Thymus (tissue), 11 donors: ENCODE measurements around the gene PDPK1. TPM values are rescaled to one million over a fixed set of nuclear protein-coding genes. Genes with fewer than 3 reads are reported as not detected.
"Not testable (repeated sequence)": the region's sequence is repeated elsewhere in the genome, so short reads cannot be mapped to it uniquely, and the experiment has no call there.

ENCODE experiments used
- DNase-seq, 9 donors: peaks; one replicate each; pipeline ENCODE4 v3.0.0-alpha.2; 2013; ENCODE audit warnings: low spot score in 9 of 9, low read depth in 6 of 9, missing footprints in 1 of 9
- H3K27ac ChIP-seq, 2 donors: one replicate each; pipeline ENCODE4 v1.5.1; 2013; ENCODE audit warnings: control low read depth in 1 of 2, low read depth in 1 of 2, low read length in 1 of 2, mild to moderate bottlenecking in 1 of 2, moderate library complexity in 1 of 2
- H3K27me3 ChIP-seq, 2 donors: one replicate each; pipeline ENCODE4 v1.5.1; 2013; ENCODE audit warnings: low read length in 1 of 2; ENCODE audit not compliant: control insufficient read depth in 2 of 2, insufficient read depth in 1 of 2
- H3K36me3 ChIP-seq, 2 donors: one replicate each; pipeline ENCODE4 v1.5.1; 2013; ENCODE audit warnings: low read length in 1 of 2, mild to moderate bottlenecking in 1 of 2, moderate library complexity in 1 of 2; ENCODE audit not compliant: control insufficient read depth in 2 of 2, insufficient read depth in 2 of 2
- H3K4me1 ChIP-seq, 2 donors: one replicate each; pipeline ENCODE4 v1.5.1; 2013; ENCODE audit warnings: low read length in 2 of 2; ENCODE audit not compliant: control insufficient read depth in 2 of 2, insufficient read depth in 2 of 2
- H3K4me3 ChIP-seq, 2 donors: one replicate each; pipeline ENCODE4 v1.5.1; 2013; ENCODE audit warnings: low read length in 2 of 2, control low read depth in 1 of 2, mild to moderate bottlenecking in 1 of 2
- H3K9me3 ChIP-seq, 2 donors: one replicate each; pipeline ENCODE4 v1.5.1; 2013; ENCODE audit warnings: low read length in 1 of 2, mild to moderate bottlenecking in 1 of 2; ENCODE audit not compliant: control insufficient read depth in 2 of 2, insufficient read depth in 1 of 2
- WGBS: extraction: QIAGEN DNeasy Blood & Tissue Kit; methylation state at CpG from one replicate; pipeline ENCODE4 v1.1.7; 2013; 5-methylcytosine and 5-hydroxymethylcytosine counted together
- polyA plus RNA-seq: library from polyadenylated mRNA; stranded (reverse); fragments of 200-250 nt; gene quantifications from one replicate; pipeline ENCODE4 v1.2.3, GENCODE V29; 2013
- total RNA-seq: library from RNA; stranded (reverse); fragments of 120-200 nt; gene quantifications from one replicate; pipeline ENCODE4 v1.2.4, GENCODE V29; 2013
- donor health status: healthy.

The PDPK1 gene
- total and polyA plus RNA-seq, 2 donors = 14.1 to 17.2 TPM

DNA sequence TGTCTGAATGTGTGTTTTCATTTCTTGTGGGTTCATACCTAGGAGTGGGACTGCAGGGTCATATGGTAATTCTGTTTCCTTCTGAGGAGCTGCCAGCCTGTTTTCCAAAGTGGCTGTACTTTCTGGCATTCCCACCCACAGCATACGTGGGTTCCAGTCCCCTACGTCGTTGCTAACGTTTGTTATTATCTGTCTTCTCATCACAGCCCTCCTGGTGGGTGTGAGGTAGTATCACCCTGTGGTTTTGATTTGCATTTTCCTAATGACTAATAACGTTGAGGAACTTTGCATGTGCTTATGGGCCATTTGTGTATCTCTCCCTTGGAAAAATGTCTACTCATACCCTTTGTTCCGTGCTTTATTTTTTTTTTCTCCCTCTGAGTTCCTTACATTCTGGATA lies 89.3 kb downstream of the PDPK1 start:
- not testable (repeated sequence) for DNase-seq, H3K9me3 ChIP-seq, H3K4me1 ChIP-seq, H3K27me3 ChIP-seq, H3K4me3 ChIP-seq, H3K36me3 ChIP-seq, H3K27ac ChIP-seq
- no CpG with 5 or more reads among the region's 6 CpGs for WGBS

GRCh38 chr16:2631203-2631602 lies 93.4 kb downstream of the PDPK1 start:
- H3K36me3 ChIP-seq, H3K9me3 ChIP-seq, H3K27me3 ChIP-seq, H3K4me1 ChIP-seq, H3K4me3 ChIP-seq, H3K27ac ChIP-seq, DNase-seq: not testable (repeated sequence)
- WGBS = no CpG with 5 or more reads among the region's 11 CpGs

- WGBS = no CpG with 5 or more reads among the region's 7 CpGs
- not testable (repeated sequence) for DNase-seq, H3K27me3 ChIP-seq, H3K36me3 ChIP-seq, H3K4me1 ChIP-seq, H3K4me3 ChIP-seq, H3K9me3 ChIP-seq, H3K27ac ChIP-seq
Measured at GRCh38 chr16:2632291-2632690, 94.5 kb downstream of the PDPK1 start.

GRCh38 chr16:2639071-2639721 lies 101.4 kb downstream of the PDPK1 start:
- WGBS = 3% methylated on average over 2 of the region's 12 CpGs
- not testable (repeated sequence) for H3K27me3 ChIP-seq, H3K36me3 ChIP-seq, H3K4me1 ChIP-seq, H3K27ac ChIP-seq, H3K4me3 ChIP-seq, DNase-seq, H3K9me3 ChIP-seq

GRCh38 chr16:2639722-2640072 lies 101.9 kb downstream of the PDPK1 start:
- H3K4me3 ChIP-seq, H3K27me3 ChIP-seq, H3K36me3 ChIP-seq, H3K4me1 ChIP-seq, DNase-seq, H3K9me3 ChIP-seq, H3K27ac ChIP-seq: not testable (repeated sequence)
- 16% methylated on average over 9 of the region's 9 CpGs for WGBS

GRCh38 chr16:2642561-2642960 lies 104.7 kb downstream of the PDPK1 start:
- H3K9me3 ChIP-seq, H3K4me3 ChIP-seq, H3K4me1 ChIP-seq, H3K27me3 ChIP-seq, H3K36me3 ChIP-seq, DNase-seq, H3K27ac ChIP-seq: not testable (repeated sequence)
- 98% methylated on average over 6 of the region's 17 CpGs for WGBS

- H3K4me3 ChIP-seq, H3K4me1 ChIP-seq, H3K27me3 ChIP-seq, H3K9me3 ChIP-seq, H3K36me3 ChIP-seq, H3K27ac ChIP-seq, DNase-seq: not testable (repeated sequence)
- WGBS = no CpG with 5 or more reads among the region's 12 CpGs
Measured at GRCh38 chr16:2644754-2645453, 107.1 kb downstream of the PDPK1 start.

DNA sequence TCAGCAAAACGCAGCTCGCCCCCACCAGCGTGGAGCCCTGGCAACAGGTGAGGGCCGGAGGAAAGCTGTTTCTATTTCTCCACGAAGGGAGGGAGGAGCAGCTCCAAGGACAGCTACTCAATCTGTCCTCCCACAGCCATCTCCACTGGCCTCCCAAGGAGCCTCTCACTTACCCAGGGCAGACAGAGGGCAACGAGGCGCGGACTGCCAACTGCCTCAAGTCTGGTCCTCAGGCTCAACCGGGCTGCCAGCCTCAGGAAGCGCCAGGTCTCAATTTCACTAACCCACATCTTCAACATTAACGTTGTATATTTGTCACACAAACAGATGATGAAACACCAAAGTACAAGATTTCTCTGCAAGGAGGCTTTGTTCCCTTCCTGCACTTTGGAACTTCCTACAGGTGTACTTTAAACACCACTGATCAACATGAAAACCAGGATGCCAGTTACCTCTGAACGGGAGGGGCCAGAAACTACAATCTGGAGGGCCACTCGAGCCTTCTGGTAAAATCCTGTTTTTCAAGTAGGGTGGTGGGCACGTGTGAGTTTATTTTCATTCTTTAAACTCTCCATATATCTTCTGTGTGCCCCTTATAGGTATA lies 113.5 kb downstream of the PDPK1 start:
- not testable (repeated sequence) for DNase-seq, H3K4me3 ChIP-seq, H3K27ac ChIP-seq, H3K27me3 ChIP-seq, H3K4me1 ChIP-seq, H3K9me3 ChIP-seq, H3K36me3 ChIP-seq
- WGBS = no CpG with 5 or more reads among the region's 14 CpGs
